Thymus (tissue), 11 donors: ENCODE results near the gene FOXJ2. TPM values are rescaled to one million over a fixed set of nuclear protein-coding genes. Genes with fewer than 3 reads are reported as not detected.
"Not testable (repeated sequence)": the region's sequence is repeated elsewhere in the genome, so short reads cannot be mapped to it uniquely, and the experiment has no call there.

Source experiments
- DNase-seq, 9 donors: peaks; one replicate each; pipeline ENCODE4 v3.0.0-alpha.2; 2013; ENCODE audit warnings: low spot score in 9 of 9, low read depth in 6 of 9, missing footprints in 1 of 9
- H3K27ac ChIP-seq, 2 donors: one replicate each; pipeline ENCODE4 v1.5.1; 2013; ENCODE audit warnings: control low read depth in 1 of 2, low read depth in 1 of 2, low read length in 1 of 2, mild to moderate bottlenecking in 1 of 2, moderate library complexity in 1 of 2
- H3K27me3 ChIP-seq, 2 donors: one replicate each; pipeline ENCODE4 v1.5.1; 2013; ENCODE audit warnings: low read length in 1 of 2; ENCODE audit not compliant: control insufficient read depth in 2 of 2, insufficient read depth in 1 of 2
- H3K36me3 ChIP-seq, 2 donors: one replicate each; pipeline ENCODE4 v1.5.1; 2013; ENCODE audit warnings: low read length in 1 of 2, mild to moderate bottlenecking in 1 of 2, moderate library complexity in 1 of 2; ENCODE audit not compliant: control insufficient read depth in 2 of 2, insufficient read depth in 2 of 2
- H3K4me1 ChIP-seq, 2 donors: one replicate each; pipeline ENCODE4 v1.5.1; 2013; ENCODE audit warnings: low read length in 2 of 2; ENCODE audit not compliant: control insufficient read depth in 2 of 2, insufficient read depth in 2 of 2
- H3K4me3 ChIP-seq, 2 donors: one replicate each; pipeline ENCODE4 v1.5.1; 2013; ENCODE audit warnings: low read length in 2 of 2, control low read depth in 1 of 2, mild to moderate bottlenecking in 1 of 2
- H3K9me3 ChIP-seq, 2 donors: one replicate each; pipeline ENCODE4 v1.5.1; 2013; ENCODE audit warnings: low read length in 1 of 2, mild to moderate bottlenecking in 1 of 2; ENCODE audit not compliant: control insufficient read depth in 2 of 2, insufficient read depth in 1 of 2
- WGBS: extraction: QIAGEN DNeasy Blood & Tissue Kit; methylation state at CpG from one replicate; pipeline ENCODE4 v1.1.7; 2013; 5-methylcytosine and 5-hydroxymethylcytosine counted together
- polyA plus RNA-seq: library from polyadenylated mRNA; stranded (reverse); fragments of 200-250 nt; gene quantifications from one replicate; pipeline ENCODE4 v1.2.3, GENCODE V29; 2013
- total RNA-seq: library from RNA; stranded (reverse); fragments of 120-200 nt; gene quantifications from one replicate; pipeline ENCODE4 v1.2.4, GENCODE V29; 2013
- donor health status: healthy.

The FOXJ2 gene
- total and polyA plus RNA-seq, 2 donors = 4.4 to 8.9 TPM

DNA sequence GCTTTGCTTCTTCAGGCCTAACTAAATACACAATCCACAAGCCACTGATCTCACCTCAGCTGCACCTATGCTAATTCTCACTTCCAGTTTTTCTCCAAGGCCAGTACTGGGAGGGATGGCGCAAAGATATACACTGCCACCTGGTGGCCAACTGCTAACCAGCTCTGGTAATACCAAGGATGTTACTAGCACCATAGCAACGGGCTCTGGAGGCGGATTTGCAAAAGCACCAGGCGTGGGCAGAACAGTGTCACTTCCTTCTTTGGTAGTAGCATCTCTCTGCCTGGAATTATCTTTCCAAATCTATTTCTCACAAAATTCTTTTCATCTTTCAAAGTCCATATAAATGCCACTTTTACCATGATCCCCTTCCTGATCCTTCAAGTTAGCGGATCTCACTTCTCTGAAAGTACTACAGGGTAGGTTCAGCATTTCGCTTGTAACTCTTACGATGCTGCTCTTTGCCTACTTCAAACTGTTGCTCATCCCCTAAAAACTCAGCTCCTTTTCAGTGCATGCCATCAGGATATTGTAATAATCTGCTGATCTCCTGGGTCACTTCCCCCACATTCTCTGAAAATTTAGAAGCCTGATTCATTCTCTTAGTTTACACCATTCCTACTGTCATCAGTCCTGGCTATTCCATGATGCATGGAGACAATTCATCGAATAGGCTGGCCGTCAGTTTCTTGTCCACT is 37.1 kb upstream of the FOXJ2 start:
- H3K27ac ChIP-seq = no peak overlapping the region
- WGBS = 48% methylated on average over 9 of the region's 9 CpGs
- peak; percentile 45 to 89 (median 69) for DNase-seq

DNA sequence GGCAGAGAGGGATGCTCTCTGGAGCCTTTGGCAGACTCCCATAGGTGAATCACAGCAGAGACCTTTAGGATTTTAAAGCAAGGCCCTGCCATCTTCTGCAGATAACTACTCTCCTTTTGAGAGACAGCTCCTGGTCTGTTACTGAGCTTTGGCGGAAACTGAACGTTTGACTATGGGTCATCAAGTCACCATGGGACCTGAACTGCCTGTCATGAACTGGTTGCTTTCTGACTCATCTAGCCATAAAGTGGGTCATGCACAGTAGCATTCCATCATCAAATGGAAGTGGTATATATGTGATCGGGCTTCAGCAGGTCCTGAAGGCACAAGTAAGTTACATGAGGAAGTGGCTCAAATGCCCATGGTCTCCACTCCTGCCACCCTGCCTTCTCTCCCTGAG is 31.7 kb upstream of the FOXJ2 start:
- 97% methylated on average over 3 of the region's 3 CpGs for WGBS
- H3K9me3 ChIP-seq, H3K27ac ChIP-seq, H3K4me3 ChIP-seq, H3K4me1 ChIP-seq, H3K36me3 ChIP-seq, H3K27me3 ChIP-seq, DNase-seq: not testable (repeated sequence)

More for the DNA sequence above, 37.1 kb upstream of the FOXJ2 start:
- no peaks in the 10 kb centered on the region for H3K36me3 ChIP-seq
- no peak overlapping the region for H3K4me3 ChIP-seq
- H3K27me3 ChIP-seq = no peaks in the 10 kb centered on the region
- peaks cover 0 to 6% of the 10 kb centered on the region in 2 donors for H3K4me1 ChIP-seq
- peaks cover 0 to 4% of the 10 kb centered on the region in 2 donors for H3K9me3 ChIP-seq

DNA sequence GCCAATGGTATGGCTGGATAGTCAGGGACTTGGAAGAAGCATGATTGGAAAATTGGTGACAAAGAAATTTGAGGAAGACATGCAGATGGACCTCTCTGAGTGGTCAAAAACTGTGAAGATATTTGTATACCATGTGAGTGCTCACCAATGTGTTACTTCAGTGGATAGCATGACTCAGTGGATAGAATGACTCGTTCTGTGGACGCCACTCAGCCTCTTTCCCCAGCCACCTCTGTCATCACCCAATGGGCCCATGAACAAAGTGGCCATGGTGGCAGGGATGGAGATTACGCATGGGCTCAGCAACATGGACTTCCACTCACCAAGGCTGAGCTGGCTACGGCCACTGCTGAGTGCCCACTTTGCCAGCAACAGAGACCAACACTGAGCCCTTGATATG is 31.0 kb upstream of the FOXJ2 start:
- not testable (repeated sequence) for H3K4me1 ChIP-seq, H3K27me3 ChIP-seq, H3K27ac ChIP-seq, DNase-seq, H3K36me3 ChIP-seq, H3K9me3 ChIP-seq, H3K4me3 ChIP-seq
- 98% methylated on average over 4 of the region's 4 CpGs for WGBS

DNA sequence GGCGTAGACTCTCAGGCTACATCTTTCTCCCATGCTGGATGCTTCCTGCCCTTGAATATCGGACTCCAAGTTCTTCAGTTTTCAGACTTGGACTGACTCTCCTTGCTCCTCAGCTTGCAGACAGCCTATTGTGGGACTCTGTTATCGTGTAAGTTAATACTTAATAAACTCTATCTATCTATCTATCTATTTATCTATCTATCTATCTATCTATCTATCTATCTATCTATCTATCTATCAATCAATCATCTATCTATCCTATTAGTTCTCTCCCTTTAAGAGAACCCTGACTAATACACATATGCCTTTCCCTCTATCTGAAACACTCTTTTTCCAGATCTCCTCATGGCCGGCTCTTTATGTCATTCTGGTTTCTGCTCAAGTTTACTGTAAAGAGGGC is 27.6 kb upstream of the FOXJ2 start:
- H3K4me3 ChIP-seq, DNase-seq, H3K9me3 ChIP-seq, H3K4me1 ChIP-seq, H3K27me3 ChIP-seq, H3K27ac ChIP-seq, H3K36me3 ChIP-seq: not testable (repeated sequence)
- 97% methylated on average over 4 of the region's 4 CpGs for WGBS

DNA sequence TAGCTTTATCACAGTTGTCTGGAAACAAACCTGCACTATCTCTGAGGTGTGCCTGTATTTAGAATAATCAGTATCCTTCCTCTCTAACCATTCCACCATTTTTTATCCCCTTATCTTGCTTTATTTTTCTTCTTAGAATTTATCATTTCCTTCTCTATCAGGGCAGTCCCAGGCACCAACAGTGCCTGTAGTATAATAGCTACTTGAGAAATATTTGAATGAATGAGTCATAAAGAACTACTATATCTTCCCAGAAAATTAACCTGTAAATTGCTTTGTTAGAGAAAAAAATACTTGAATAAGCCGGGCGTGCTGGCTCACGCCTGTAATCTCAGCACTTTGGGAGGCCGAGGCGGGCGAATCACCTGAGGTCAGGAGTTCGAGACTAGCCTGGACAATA is 21.2 kb upstream of the FOXJ2 start:
- no peak for DNase-seq
- 94% methylated on average over 7 of the region's 7 CpGs for WGBS
- Histone ChIP-seq H3K36me3 (no peaks in the 10 kb centered on the region), H3K9me3 (no peaks in the 10 kb centered on the region), H3K27me3 (no peaks in the 10 kb centered on the region), H3K27ac (no peak overlapping the region), H3K4me1 (no peaks in the 10 kb centered on the region), H3K4me3 (no peak overlapping the region)

DNA sequence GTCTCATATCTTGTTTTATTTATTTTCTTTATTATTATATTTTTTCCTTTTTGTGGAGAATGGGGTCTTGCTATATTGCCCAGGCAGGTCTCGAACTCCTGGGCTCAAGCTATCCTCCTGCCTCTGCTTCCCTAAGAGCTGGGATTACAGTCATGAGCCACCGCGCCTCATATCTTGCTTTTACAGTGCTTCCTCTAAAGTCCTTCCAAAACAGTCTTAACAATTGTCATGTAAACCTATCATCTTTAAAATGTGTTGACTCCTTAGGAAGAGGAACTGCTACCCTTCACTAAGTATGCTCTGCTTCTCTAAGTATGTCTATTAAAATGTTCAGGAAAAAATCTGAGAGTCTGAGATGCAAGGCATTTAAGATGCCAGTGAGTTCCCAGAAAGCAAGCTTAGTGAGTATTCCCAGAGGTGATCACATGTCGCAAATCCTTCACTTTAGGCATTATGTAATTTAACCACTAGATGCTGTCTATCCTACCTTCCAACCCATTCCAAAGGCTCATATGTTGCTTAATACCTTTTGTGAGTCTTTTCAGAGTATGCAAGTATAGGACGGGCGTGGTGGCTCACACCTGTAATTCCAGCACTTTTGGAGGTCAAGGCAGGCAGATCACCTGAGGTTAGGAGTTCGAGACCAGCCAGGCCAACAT is 19.7 kb upstream of the FOXJ2 start:
- Histone ChIP-seq H3K27me3 (peaks cover 0 to 2% of the 10 kb centered on the region in 2 donors), H3K4me1 (no peaks in the 10 kb centered on the region), H3K36me3 (no peaks in the 10 kb centered on the region), H3K4me3 (no peak overlapping the region), H3K27ac (no peak overlapping the region), H3K9me3 (no peaks in the 10 kb centered on the region)
- DNase-seq = no peak
- whole genome bisulfite sequencing = 96% methylated on average over 7 of the region's 7 CpGs

DNA sequence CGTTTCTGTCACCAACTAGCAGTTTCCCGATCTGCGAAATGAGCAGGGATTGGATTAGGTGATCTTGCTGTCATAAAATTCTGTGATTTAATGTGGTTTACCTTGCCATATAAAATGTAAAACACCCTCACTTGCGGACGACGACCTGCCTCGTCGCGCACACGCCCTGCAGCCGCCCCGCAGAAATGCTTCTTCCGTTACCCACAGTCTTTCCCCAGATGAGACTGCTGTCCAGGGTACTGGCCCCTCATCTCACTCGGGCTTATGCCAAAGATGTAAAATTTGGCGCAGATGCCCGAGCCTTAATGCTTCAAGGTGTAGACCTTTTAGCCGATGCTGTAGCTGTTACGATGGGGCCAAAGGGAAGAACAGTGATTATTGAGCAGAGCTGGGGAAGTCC is 17.7 kb upstream of the FOXJ2 start:
- Histone ChIP-seq H3K4me1 (peaks cover 0 to 10% of the 10 kb centered on the region in 2 donors), H3K27me3 (peaks cover 0 to 16% of the 10 kb centered on the region in 2 donors), H3K9me3 (no peaks in the 10 kb centered on the region), H3K36me3 (no peaks in the 10 kb centered on the region), H3K4me3 (no peak overlapping the region), H3K27ac (no peak overlapping the region)
- WGBS = 95% methylated on average over 18 of the region's 18 CpGs
- no peak for DNase-seq

DNA sequence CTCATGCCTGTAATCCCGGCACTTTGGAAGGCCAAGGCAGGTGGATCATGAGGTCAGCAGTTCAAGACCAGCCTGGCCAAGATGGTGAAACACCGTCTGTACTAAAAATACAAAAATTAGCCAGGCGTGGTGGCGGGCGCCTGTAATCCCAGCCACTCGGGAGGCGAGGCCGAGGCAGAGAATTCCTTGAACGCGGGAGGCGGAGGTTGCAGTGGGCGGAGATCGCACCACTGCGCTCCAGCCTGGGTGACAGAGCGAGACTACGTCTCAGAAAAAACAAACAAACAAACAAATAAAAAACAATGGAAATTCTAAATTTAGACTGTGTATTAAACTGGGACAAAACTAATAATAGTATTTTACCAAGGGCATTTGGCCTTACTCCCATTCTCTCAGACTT is 14.3 kb upstream of the FOXJ2 start:
- WGBS = 77% methylated on average over 16 of the region's 16 CpGs
- peaks cover 0 to 16% of the 10 kb centered on the region in 2 donors for H3K27me3 ChIP-seq
- not testable (repeated sequence) for H3K9me3 ChIP-seq, DNase-seq, H3K27ac ChIP-seq, H3K36me3 ChIP-seq
- H3K4me1 ChIP-seq = peaks cover 0 to 10% of the 10 kb centered on the region in 2 donors
- peak overlapping the region; percentile 57 to 63 for H3K4me3 ChIP-seq

DNA sequence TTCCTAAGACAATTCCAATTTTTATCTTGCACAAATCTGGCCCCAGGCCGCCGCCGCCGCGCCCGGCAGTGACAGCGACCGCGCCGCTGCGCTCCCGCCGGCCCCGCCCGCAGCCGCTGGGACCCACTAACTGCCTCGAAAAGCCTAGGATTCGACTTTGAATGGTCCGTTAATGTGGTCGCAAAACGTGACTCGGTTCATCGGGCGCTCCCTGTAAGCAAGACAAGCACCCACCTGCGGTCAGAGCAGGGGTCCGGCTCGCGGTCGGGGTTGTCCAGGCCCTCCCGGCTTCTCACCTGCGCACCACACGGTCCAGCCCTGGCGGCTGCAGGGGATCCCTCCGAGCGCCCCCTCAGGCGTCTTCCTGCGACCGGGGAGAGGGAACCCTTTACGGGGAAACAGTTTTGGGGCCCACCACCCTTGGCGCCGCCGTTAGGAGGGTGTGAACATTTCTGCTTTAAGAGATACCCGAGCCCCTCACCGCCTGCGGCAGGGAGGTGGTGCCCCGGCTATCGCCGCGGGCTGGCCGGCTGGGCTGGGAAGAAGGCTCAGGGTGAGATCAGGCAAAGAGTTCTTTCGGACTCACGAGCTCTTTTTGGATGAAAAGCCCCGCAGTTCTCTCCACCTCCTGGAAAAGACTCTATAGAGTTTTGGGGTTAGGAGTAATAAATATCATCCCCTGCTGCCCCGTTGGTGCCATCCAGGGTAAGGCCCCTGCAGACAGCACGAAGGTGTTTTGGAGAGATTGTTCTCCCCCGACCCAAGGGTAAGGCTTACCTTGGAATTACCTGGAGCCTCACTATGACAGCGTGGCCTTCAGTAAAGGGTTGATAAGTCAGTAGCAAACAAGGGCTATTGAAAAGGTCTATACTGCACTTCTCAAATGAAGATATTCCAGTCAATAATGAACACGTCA is 13.6 kb upstream of the FOXJ2 start:
- peak overlapping the region in 1 of 2 donors; percentile 5 for H3K27ac ChIP-seq
- no peaks in the 10 kb centered on the region for H3K9me3 ChIP-seq
- peak overlapping the region; percentile 57 to 63 for H3K4me3 ChIP-seq
- peaks cover 0 to 16% of the 10 kb centered on the region in 2 donors for H3K27me3 ChIP-seq
- peaks cover 0 to 10% of the 10 kb centered on the region in 2 donors for H3K4me1 ChIP-seq
- 2% methylated on average over 58 of the region's 58 CpGs for WGBS
- no peaks in the 10 kb centered on the region for H3K36me3 ChIP-seq
- DNase-seq = peak in 7 of 9 donors; percentile 50 to 87 (median 61)
